Mesenchymal stem cell (in vitro differentiated cells and primary cell): ENCODE results near the gene ABCG2.

Experiments
- DNase-seq: peaks from one replicate; pipeline ENCODE4 v3.0.0-alpha.2; 2013
- H2AFZ ChIP-seq: one replicate; pipeline ENCODE4 v1.6.1; 2013; ENCODE audit warnings: low read depth, mild to moderate bottlenecking, control low read depth, inconsistent platforms, low read length, moderate library complexity
- H2AK5ac ChIP-seq: 2 replicates; pipeline ENCODE4 v1.6.1; 2013; ENCODE audit warnings: low read length, moderate library complexity, mild to moderate bottlenecking, inconsistent platforms; ENCODE audit not compliant: severe bottlenecking
- H2BK120ac ChIP-seq: one replicate; pipeline ENCODE4 v1.6.1; 2013; ENCODE audit warnings: low read depth, mild to moderate bottlenecking, inconsistent platforms, low read length, moderate library complexity
- H2BK12ac ChIP-seq, 2 experiments: one replicate each; pipeline ENCODE4 v1.6.1; 2013; ENCODE audit warnings: inconsistent platforms in 2 of 2, low read length in 2 of 2, mild to moderate bottlenecking in 2 of 2, moderate library complexity in 2 of 2, control low read depth in 1 of 2
- H2BK15ac ChIP-seq: one replicate; pipeline ENCODE4 v1.6.1; 2013; ENCODE audit warnings: mild to moderate bottlenecking, low read depth, inconsistent platforms; ENCODE audit not compliant: poor library complexity, severe bottlenecking
- H2BK5ac ChIP-seq: 2 replicates; pipeline ENCODE4 v1.6.1; 2013; ENCODE audit warnings: low read depth, mild to moderate bottlenecking, low read length, control low read depth, inconsistent platforms; ENCODE audit not compliant: poor library complexity, severe bottlenecking
- H3K14ac ChIP-seq, 2 experiments: one replicate each; pipeline ENCODE4 v1.6.1; 2013; ENCODE audit warnings: inconsistent platforms in 2 of 2, low read length in 2 of 2, control low read depth in 1 of 2, mild to moderate bottlenecking in 1 of 2, moderate library complexity in 1 of 2
- H3K18ac ChIP-seq, 2 experiments: one replicate each; pipeline ENCODE4 v1.6.1; 2013; ENCODE audit warnings: inconsistent platforms in 2 of 2, low read length in 2 of 2, control low read depth in 1 of 2, low read depth in 1 of 2, mild to moderate bottlenecking in 1 of 2
- H3K23ac ChIP-seq, 2 experiments: one replicate each; pipeline ENCODE4 v1.6.1; 2013; ENCODE audit warnings: inconsistent platforms in 2 of 2, low read length in 2 of 2, mild to moderate bottlenecking in 2 of 2, moderate library complexity in 2 of 2, control low read depth in 1 of 2
- H3K27ac ChIP-seq: 2 replicates; pipeline ENCODE4 v1.5.1; 2013; ENCODE audit warnings: mild to moderate bottlenecking, moderate library complexity, low read length, control low read depth, inconsistent platforms; ENCODE audit not compliant: poor library complexity, severe bottlenecking
- H3K27me3 ChIP-seq, 2 experiments: 2 replicates each; pipeline versions ENCODE4 v1.6.1 to v1.7.0; 2013; ENCODE audit warnings: low read length in 2 of 2, mild to moderate bottlenecking in 2 of 2, moderate library complexity in 2 of 2, control low read depth in 1 of 2, inconsistent platforms in 1 of 2; ENCODE audit not compliant: control insufficient read depth in 1 of 2, insufficient read depth in 1 of 2
- H3K36me3 ChIP-seq, 2 experiments: 2 replicates each; pipeline versions ENCODE4 v1.6.1 to v1.7.0; 2013; ENCODE audit warnings: low read length in 2 of 2, control low read depth in 1 of 2, inconsistent platforms in 1 of 2, low read depth in 1 of 2, mild to moderate bottlenecking in 1 of 2; ENCODE audit not compliant: insufficient read depth in 2 of 2, control insufficient read depth in 1 of 2
- H3K4ac ChIP-seq, 2 experiments: one replicate each; pipeline ENCODE4 v1.6.1; 2013; ENCODE audit warnings: inconsistent platforms in 2 of 2, low read length in 2 of 2, mild to moderate bottlenecking in 2 of 2, moderate library complexity in 2 of 2, control low read depth in 1 of 2, low read depth in 1 of 2
- H3K4me1 ChIP-seq: 2 replicates; pipeline ENCODE4 v1.6.1; 2013; ENCODE audit warnings: low read depth, low read length, control low read depth; ENCODE audit not compliant: control insufficient read depth, insufficient read depth
- H3K4me2 ChIP-seq: 2 replicates; pipeline ENCODE4 v1.6.1; 2013; ENCODE audit warnings: low read length, mild to moderate bottlenecking, inconsistent platforms; ENCODE audit not compliant: poor library complexity, severe bottlenecking
- H3K4me3 ChIP-seq, 2 experiments: 2 replicates each; pipeline versions ENCODE4 v1.5.1 to v1.7.0; 2013; ENCODE audit warnings: low read length in 2 of 2, mild to moderate bottlenecking in 2 of 2, control low read depth in 1 of 2, low read depth in 1 of 2; ENCODE audit not compliant: insufficient read depth in 1 of 2
- H3K79me1 ChIP-seq: replicated peaks from 2 replicates; pipeline ENCODE4 v1.6.1; 2013; ENCODE audit warnings: mild to moderate bottlenecking, control low read depth, low read length, inconsistent platforms; ENCODE audit not compliant: poor library complexity, severe bottlenecking
- H3K9ac ChIP-seq: 2 replicates; pipeline ENCODE4 v1.7.0; 2013; ENCODE audit warnings: mild to moderate bottlenecking, low read length, moderate library complexity
- H3K9me3 ChIP-seq: 2 replicates; pipeline ENCODE4 v1.7.0; 2013; ENCODE audit warnings: mild to moderate bottlenecking, low read length; ENCODE audit not compliant: control insufficient read depth
- H4K8ac ChIP-seq: one replicate; pipeline ENCODE4 v1.6.1; 2013; ENCODE audit warnings: inconsistent platforms, mild to moderate bottlenecking, low read length, moderate library complexity
- H4K91ac ChIP-seq: one replicate; pipeline ENCODE4 v1.6.1; 2013; ENCODE audit warnings: mild to moderate bottlenecking, low read length, inconsistent platforms
- WGBS: methylation state at CpG from one replicate; pipeline ENCODE4 v1.1.7; 2013; ENCODE audit warnings: mixed read lengths; 5-methylcytosine and 5-hydroxymethylcytosine counted together

Gene ABCG2

DNA sequence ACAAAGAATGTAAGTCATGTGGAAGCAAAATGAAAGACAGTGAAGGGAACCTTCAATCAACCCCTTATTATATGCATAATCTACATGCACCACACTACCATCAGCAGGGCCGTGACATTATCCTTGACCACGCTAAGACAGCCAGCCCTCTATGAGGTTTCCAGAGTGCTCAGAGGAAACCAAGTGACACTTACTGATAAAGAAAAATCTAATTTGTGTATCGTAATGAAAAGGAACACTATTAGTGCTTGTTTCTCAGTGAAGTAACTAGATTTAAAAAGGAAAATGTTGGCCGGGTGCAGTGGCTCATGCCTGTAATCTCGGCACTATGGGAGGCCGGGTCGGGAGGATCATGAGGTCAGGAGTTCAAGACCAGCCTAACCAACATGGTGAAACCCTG is 56.4 kb downstream of the ABCG2 start:
- no peaks in the 10 kb centered on the region for H3K79me1 ChIP-seq
- no peak overlapping the region for H4K8ac ChIP-seq
- no peak overlapping the region for H3K9ac ChIP-seq
- H2AFZ ChIP-seq: no peak overlapping the region
- H3K18ac ChIP-seq: no peak overlapping the region
- H3K27ac ChIP-seq: no peak overlapping the region
- H3K9me3 ChIP-seq: no peaks in the 10 kb centered on the region
- H3K4ac ChIP-seq: no peak overlapping the region
- no peak overlapping the region for H4K91ac ChIP-seq
- H3K4me2 ChIP-seq: no peak overlapping the region
- no peak for DNase-seq
- H3K14ac ChIP-seq: no peak overlapping the region
- no peak overlapping the region for H2BK5ac ChIP-seq
- WGBS: 97% methylated on average over 7 of the region's 7 CpGs
- H3K23ac ChIP-seq: no peak overlapping the region
- no peak overlapping the region for H2AK5ac ChIP-seq
- no peak overlapping the region for H2BK15ac ChIP-seq
- H2BK12ac ChIP-seq: no peak overlapping the region
- no peak overlapping the region for H3K4me3 ChIP-seq
- no peaks in the 10 kb centered on the region for H3K27me3 ChIP-seq
- no peaks in the 10 kb centered on the region for H3K36me3 ChIP-seq
- H2BK120ac ChIP-seq: no peak overlapping the region
- H3K4me1 ChIP-seq: peaks cover 2% of the 10 kb centered on the region

DNA sequence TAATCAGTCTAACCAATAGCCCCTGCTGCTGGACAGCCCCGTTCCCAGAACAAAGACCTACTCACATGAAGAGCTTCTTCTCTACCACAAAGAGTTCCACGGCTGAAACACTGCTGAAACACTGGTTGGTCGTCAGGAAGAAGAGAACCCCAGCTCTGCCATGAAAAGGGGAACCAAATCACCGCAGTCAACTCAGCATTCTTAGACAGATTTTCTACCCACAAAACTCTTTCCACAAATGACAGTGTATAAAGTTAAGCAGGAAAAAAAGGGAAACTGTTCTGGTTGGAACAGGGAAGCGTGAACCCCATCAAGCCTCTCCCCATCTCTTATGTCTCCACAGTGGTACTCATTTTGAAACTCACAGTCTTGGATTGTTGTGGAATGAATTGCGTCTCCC is 57.3 kb downstream of the ABCG2 start:
- no peak overlapping the region for H2BK12ac ChIP-seq
- H3K36me3 ChIP-seq: no peaks in the 10 kb centered on the region
- H2BK120ac ChIP-seq: no peak overlapping the region
- H2BK15ac ChIP-seq: no peak overlapping the region
- H2AFZ ChIP-seq: no peak overlapping the region
- no peak overlapping the region for H4K91ac ChIP-seq
- H3K18ac ChIP-seq: no peak overlapping the region
- no peak overlapping the region for H3K4me3 ChIP-seq
- H2BK5ac ChIP-seq: no peak overlapping the region
- H3K4ac ChIP-seq: no peak overlapping the region
- H3K9me3 ChIP-seq: no peaks in the 10 kb centered on the region
- H3K79me1 ChIP-seq: no peaks in the 10 kb centered on the region
- H3K27ac ChIP-seq: no peak overlapping the region
- no peak overlapping the region for H3K4me2 ChIP-seq
- no peak overlapping the region for H3K14ac ChIP-seq
- no peak overlapping the region for H3K23ac ChIP-seq
- H3K9ac ChIP-seq: no peak overlapping the region
- H3K27me3 ChIP-seq: no peaks in the 10 kb centered on the region
- no peak overlapping the region for H4K8ac ChIP-seq
- no peaks in the 10 kb centered on the region for H3K4me1 ChIP-seq
- 98% methylated on average over 5 of the region's 6 CpGs for WGBS
- DNase-seq: no peak
- H2AK5ac ChIP-seq: no peak overlapping the region

DNA sequence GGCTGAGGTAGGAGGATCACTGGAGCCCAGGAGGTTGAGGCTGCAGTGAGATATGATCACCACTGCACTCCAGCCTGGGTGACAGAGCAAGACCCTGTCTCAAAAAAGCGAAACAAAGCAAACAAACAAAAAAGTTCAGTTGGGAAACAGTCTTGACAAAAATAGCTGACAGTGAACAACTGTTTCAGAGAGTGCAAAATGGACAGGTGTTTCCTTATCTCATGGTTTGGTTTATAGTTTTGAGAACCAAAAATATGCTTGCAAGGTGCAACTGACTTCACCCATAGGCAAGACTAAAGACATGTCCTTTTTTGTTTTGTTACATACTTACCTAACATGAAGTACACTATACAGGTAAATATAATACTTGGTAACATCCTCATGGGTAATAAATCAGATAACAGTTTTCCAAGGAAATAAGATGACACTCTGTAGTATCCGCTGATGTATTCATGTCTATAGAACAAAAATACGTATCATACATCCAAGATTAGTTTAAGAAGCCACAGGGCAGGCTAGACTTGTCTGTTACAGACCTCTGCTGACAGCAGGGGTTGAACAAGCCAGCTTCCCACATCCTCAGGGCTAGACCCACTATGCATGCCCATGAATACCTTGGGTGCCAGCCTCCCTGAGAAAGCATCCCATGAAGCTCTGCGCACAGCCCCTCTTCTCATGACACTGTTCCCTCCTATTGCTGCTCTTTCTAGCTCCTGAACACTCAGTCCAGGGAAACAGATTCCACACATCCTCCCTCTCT is 59.3 kb downstream of the ABCG2 start:
- Histone ChIP-seq H3K27ac (no peak overlapping the region), H2AFZ (no peak overlapping the region), H3K4ac (no peak overlapping the region), H3K23ac (no peak overlapping the region), H3K79me1 (no peaks in the 10 kb centered on the region), H2BK120ac (no peak overlapping the region), H2BK15ac (no peak overlapping the region), H2AK5ac (no peak overlapping the region), H3K14ac (no peak overlapping the region), H2BK12ac (no peak overlapping the region), H3K36me3 (no peaks in the 10 kb centered on the region), H2BK5ac (no peak overlapping the region), H3K4me2 (no peak overlapping the region), H3K9ac (no peak overlapping the region), H3K4me1 (no peaks in the 10 kb centered on the region), H3K27me3 (no peaks in the 10 kb centered on the region), H3K9me3 (no peaks in the 10 kb centered on the region), H4K8ac (no peak overlapping the region), H4K91ac (no peak overlapping the region), H3K18ac (no peak overlapping the region), H3K4me3 (no peak overlapping the region)
- WGBS: 97% methylated on average over 4 of the region's 4 CpGs
- DNase-seq: no peak

DNA sequence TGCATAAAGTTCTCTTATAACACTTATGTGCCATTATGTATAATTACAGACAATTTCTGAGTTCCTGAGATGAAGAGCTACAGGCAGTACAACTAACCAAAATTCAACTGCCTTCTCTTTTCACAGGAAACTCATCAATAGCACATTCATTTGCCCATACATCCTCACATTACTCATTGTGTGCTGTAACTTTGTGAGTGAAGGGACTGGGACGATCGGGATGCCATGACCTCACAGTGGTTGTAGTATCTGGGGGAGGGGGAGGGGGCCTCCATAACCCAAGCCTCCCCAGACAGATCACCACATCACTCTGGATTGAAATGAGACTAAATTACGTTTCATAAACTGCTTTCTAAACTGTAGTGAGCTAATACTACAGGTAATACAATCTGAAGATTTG is 60.7 kb downstream of the ABCG2 start:
- H3K14ac ChIP-seq: no peak overlapping the region
- no CpG with 5 or more reads among the region's 3 CpGs for WGBS
- H3K4ac ChIP-seq: no peak overlapping the region

More for the DNA sequence above, 60.7 kb downstream of the ABCG2 start:
- Histone ChIP-seq H2BK5ac (no peak overlapping the region), H4K91ac (no peak overlapping the region), H3K4me1 (no peaks in the 10 kb centered on the region), H3K18ac (no peak overlapping the region), H3K27me3 (no peaks in the 10 kb centered on the region), H3K4me3 (no peak overlapping the region), H3K36me3 (no peaks in the 10 kb centered on the region), H3K79me1 (no peaks in the 10 kb centered on the region), H3K27ac (no peak overlapping the region), H3K23ac (no peak overlapping the region), H3K9me3 (no peaks in the 10 kb centered on the region), H2BK12ac (no peak overlapping the region), H2BK15ac (no peak overlapping the region), H2AFZ (no peak overlapping the region), H3K4me2 (no peak overlapping the region), H4K8ac (no peak overlapping the region), H2AK5ac (no peak overlapping the region), H2BK120ac (no peak overlapping the region), H3K9ac (no peak overlapping the region)
- peak; percentile 5 for DNase-seq
